HCT116 (cell line): ENCODE results near the gene ATP5PD. TPM values are rescaled to one million over a fixed set of nuclear protein-coding genes. Genes with fewer than 3 reads are reported as not detected.

ENCODE experiments used
- ATAC-seq: fragments of 200-7000 bp; cut with Tn5 transposase; 2 replicates; pipeline ENCODE4 v1.9.1; 2020; ENCODE audit warnings: mild to moderate bottlenecking, moderate library complexity
- BruUV-seq: library from RNA; stranded (reverse); fragments of 400-500 nt; replicated peaks from 2 replicates; lab custom pipeline; 2021; lab: Mats Ljungman, UMichigan
- CTCF ChIA-PET: fragments of 300-600 bp; sonication (Branson Sonifier 250); formaldehyde crosslinking; loops from one replicate; lab custom pipeline; 2021; ENCODE audit warnings: antibody characterized with exemption; lab: Charles Lee
- POLR2A ChIA-PET: fragments of 300-600, 350-600 bp; sonication (Branson Sonifier 250); formaldehyde crosslinking; loops from one replicate; lab custom pipeline; 2021; ENCODE audit warnings: antibody characterized with exemption; lab: Charles Lee
- RAD21 ChIA-PET, 2 experiments: fragments of 300-600 bp; sonication (Branson Sonifier 250); formaldehyde crosslinking; loops; one replicate each; lab custom pipeline; 2023; ENCODE audit warnings: low total read pairs in 2 of 2; ENCODE audit not compliant: uncharacterized antibody in 2 of 2, unreplicated experiment in 2 of 2, low non-redundant PET in 1 of 2; lab: Charles Lee
- DNase-seq: peaks from one replicate; pipeline ENCODE4 v3.0.0-alpha.2; 2010; ENCODE audit warnings: low read depth, low spot score
- H2AFZ ChIP-seq: fragments of 200-600 bp; shearing (Covaris generic), sonication (generic); 2 replicates; pipeline ENCODE4 v1.6.1; 2017; ENCODE audit warnings: low read depth, mixed run types, mixed read lengths, antibody characterized with exemption, low read length; ENCODE audit not compliant: poor library complexity, severe bottlenecking
- H3K27ac ChIP-seq: 2 replicates; pipeline ENCODE4 v1.5.1; 2012; ENCODE audit warnings: low read depth, low read length
- H3K27me3 ChIP-seq: fragments of 200-600 bp; sonication (generic); 2 replicates; pipeline ENCODE4 v1.6.1; 2016; ENCODE audit warnings: mixed run types, low read length, mixed read lengths; ENCODE audit not compliant: insufficient read depth
- H3K36me3 ChIP-seq, 2 experiments: fragments of 200-500 bp in 1 of 2; fragments of 200-600 bp in 1 of 2; sonication (Bioruptor generic) in 1 of 2; sonication (generic) in 1 of 2; 2 replicates each; pipeline versions ENCODE4 v1.5.1 to v1.6.1; 2014 to 2016; ENCODE audit warnings: low read length in 2 of 2, inconsistent platforms in 1 of 2, mixed read lengths in 1 of 2, mixed run types in 1 of 2; ENCODE audit not compliant: insufficient read depth in 2 of 2, control insufficient read depth in 1 of 2
- H3K4me1 ChIP-seq, 2 experiments: fragments of 200-600 bp in 1 of 2; sonication (generic) in 1 of 2; 2 replicates each; pipeline versions ENCODE4 v1.5.1 to v1.6.1; 2012 to 2017; ENCODE audit warnings: low read length in 2 of 2, inconsistent platforms in 1 of 2, mild to moderate bottlenecking in 1 of 2, mixed read lengths in 1 of 2, mixed run types in 1 of 2, moderate library complexity in 1 of 2; ENCODE audit not compliant: insufficient read depth in 2 of 2, control insufficient read depth in 1 of 2
- H3K4me2 ChIP-seq: fragments of 200-600 bp; sonication (generic); 2 replicates; pipeline ENCODE4 v1.6.1; 2017; ENCODE audit warnings: mixed run types, low read length, mixed read lengths
- H3K4me3 ChIP-seq, 2 experiments: fragments of 200-600 bp in 1 of 2; sonication (generic) in 1 of 2; replicated peaks in 1 of 2; 2 replicates each; pipeline ENCODE4 v1.5.1; 2011 to 2016; ENCODE audit warnings: low read length in 2 of 2, control low read depth in 1 of 2, low read depth in 1 of 2, mild to moderate bottlenecking in 1 of 2, mixed read lengths in 1 of 2, mixed run types in 1 of 2
- H3K79me2 ChIP-seq: fragments of 200-600 bp; sonication (generic); 2 replicates; pipeline ENCODE4 v1.6.1; 2017; ENCODE audit warnings: mild to moderate bottlenecking, mixed run types, low read length, moderate library complexity, mixed read lengths; ENCODE audit not compliant: insufficient read depth
- H3K9ac ChIP-seq: fragments of 200-600 bp; sonication (generic); 2 replicates; pipeline ENCODE4 v1.6.1; 2016; ENCODE audit warnings: low read length, mixed read lengths
- H3K9me2 ChIP-seq: fragments of 200-600 bp; sonication (generic), shearing (Covaris generic); 2 replicates; pipeline ENCODE4 v1.6.1; 2017; ENCODE audit warnings: mixed run types, mild to moderate bottlenecking, moderate library complexity; ENCODE audit not compliant: insufficient read depth
- H3K9me3 ChIP-seq, 2 experiments: fragments of 200-500 bp in 1 of 2; fragments of 200-600 bp in 1 of 2; sonication (Bioruptor generic) in 1 of 2; sonication (generic) in 1 of 2; 2 replicates each; pipeline ENCODE4 v1.6.1; 2014 to 2017; ENCODE audit warnings: low read length in 2 of 2, mixed read lengths in 2 of 2, inconsistent platforms in 1 of 2, low read depth in 1 of 2, mild to moderate bottlenecking in 1 of 2, mixed run types in 1 of 2, moderate library complexity in 1 of 2; ENCODE audit not compliant: control insufficient read depth in 1 of 2, insufficient read depth in 1 of 2
- H4K20me1 ChIP-seq: fragments of 200-600 bp; sonication (generic), shearing (Covaris generic); 2 replicates; pipeline ENCODE4 v1.6.1; 2017; ENCODE audit warnings: mixed run types, mild to moderate bottlenecking, moderate library complexity; ENCODE audit not compliant: insufficient read depth
- CBX3 ChIP-seq: IDR thresholded peaks from 2 replicates; pipeline ENCODE4 v1.6.1; 2012; ENCODE audit warnings: low read depth
- CTCF ChIP-seq, 3 experiments: fragments of 200-600 bp in 1 of 3; sonication (generic) in 1 of 3; IDR thresholded peaks in 2 of 3; conservative IDR thresholded peaks in 1 of 3; 2 replicates each; pipeline ENCODE4 v1.5.1; 2012 to 2017; ENCODE audit warnings: low read depth in 2 of 3, low read length in 2 of 3, antibody characterized with exemption in 1 of 3, borderline replicate concordance in 1 of 3, control low read depth in 1 of 3, mild to moderate bottlenecking in 1 of 3, mixed read lengths in 1 of 3, mixed run types in 1 of 3, moderate library complexity in 1 of 3; ENCODE audit not compliant: insufficient read depth in 1 of 3
- EZH2 ChIP-seq: fragments of 200-600 bp; sonication (generic); IDR thresholded peaks from 2 replicates; pipeline ENCODE4 v1.6.1; 2017; ENCODE audit warnings: antibody characterized with exemption, mixed run types
- EZH2phosphoT487 ChIP-seq: fragments of 200-600 bp; IDR thresholded peaks from 2 replicates; pipeline ENCODE4 v1.6.1; 2018; ENCODE audit warnings: antibody characterized with exemption, borderline replicate concordance
- SRF ChIP-seq: IDR thresholded peaks from 2 replicates; pipeline ENCODE4 v1.6.1; 2012; ENCODE audit warnings: low read depth
- YY1 ChIP-seq: IDR thresholded peaks from 2 replicates; pipeline ENCODE4 v1.6.1; 2011; ENCODE audit warnings: low read length, low read depth, moderate library complexity, mild to moderate bottlenecking; ENCODE audit not compliant: insufficient replicate concordance; ENCODE audit errors: extremely low read depth
- ZNF274 ChIP-seq: fragments of 200-500 bp; sonication (Bioruptor generic); IDR thresholded peaks from 2 replicates; pipeline ENCODE4 v1.6.1; 2014; ENCODE audit warnings: mild to moderate bottlenecking, low read depth, low read length, inconsistent platforms
- intact Hi-C: fragments of 100-400 bp; cut with micrococcal nuclease; formaldehyde crosslinking; loops from 2 replicates; pipeline ENCODE4 v1.10.0; 2022
- total RNA-seq: library from RNA; stranded (reverse); gene quantifications from one replicate; pipeline ENCODE4 v1.2.1, GENCODE V29; 2021; ENCODE audit not compliant: unreplicated experiment

ATP5PD gene
- total RNA-seq, 1 experiment from 2014 or later, result 407 TPM

GRCh38 chr17:75013092-75013559 is 33.6 kb downstream of the ATP5PD start:
- H3K9me2 ChIP-seq, result no peaks in the 10 kb centered on the region
- TF ChIP-seq YY1 (no peak), EZH2 (no peak), CTCF (IDR thresholded peaks at IDR 0.05 in 2 of 3, conservative IDR thresholded peaks at IDR 0.05 in 1 of 3; ENCODE audit: borderline replicate concordance in 1 of 3, insufficient read depth in 1 of 3, low read depth in 2 of 3, low read length in 2 of 3) (no peak), SRF (no peak), ZNF274 (no peak), CBX3 (no peak), EZH2phosphoT487 (no peak)
- ChIA-PET RAD21 (interaction anchor here in 1 of 2 experiments (1.4 to 1.6 kb wide), 3 partner anchors 26 to 140 kb away, joined by 3 to 7 read pairs (median 3); partner anchors contain the start of genes CDR2L and FDXR), POLR2A (interaction anchor here (0.7 to 3.2 kb wide), 17 partner anchors 10 to 237 kb away, joined by 3 to 15 read pairs (median 5); partner anchors contain the start of genes CDR2L, FDXR, HID1 and SLC16A5), CTCF (interaction anchor here (0.7 to 3.8 kb wide), 10 partner anchors 11 to 228 kb away, joined by 3 to 35 read pairs (median 6); partner anchors contain the start of gene CDR2L)
- H3K4me3 ChIP-seq, result peak overlapping the region; percentile 83 to 95
- intact Hi-C loops, result no loop called here
- ATAC-seq (no peak), DNase-seq (no peak)
- TSS peak; percentile 84 for BruUV-seq
- peak overlapping the region; percentile 76 for H3K27ac ChIP-seq
- no peaks in the 10 kb centered on the region for H4K20me1 ChIP-seq
- H3K9ac ChIP-seq, result peak overlapping the region; percentile 79
- H2AFZ ChIP-seq, result no peak overlapping the region
- H3K79me2 ChIP-seq, result peaks cover 35% of the 10 kb centered on the region
- H3K27me3 ChIP-seq, result no peaks in the 10 kb centered on the region
- H3K9me3 ChIP-seq, result no peaks in the 10 kb centered on the region
- peaks cover 0 to 6% of the 10 kb centered on the region in 2 experiments; a peak in 1 of 4 replicates for H3K36me3 ChIP-seq
- H3K4me2 ChIP-seq, result peak overlapping the region; percentile 85
- H3K4me1 ChIP-seq, result peaks cover 11 to 19% of the 10 kb centered on the region in 2 experiments
